Measurements from ENCODE around the gene ADGRV1.

The ADGRV1 gene

GRCh38 chr5:90747175-90747574 lies 188.6 kb downstream of the ADGRV1 start:
- Histone ChIP-seq H3K79me2 (ENCODE audit: insufficient read depth, low read length) (no peaks in the 10 kb centered on the region), H3K9me3 (ENCODE audit: insufficient read depth, low read length) (no peaks in the 10 kb centered on the region), H3K4me3 (ENCODE audit: insufficient read depth, low read length, poor library complexity, severe bottlenecking) (no peak overlapping the region), H4K20me1 (ENCODE audit: low read depth, low read length) (no peaks in the 10 kb centered on the region), H3F3A (ENCODE audit: insufficient read depth) (no peaks in the 10 kb centered on the region), H3K27me3 (ENCODE audit: low read length) (no peaks in the 10 kb centered on the region), H3K9ac (ENCODE audit: low read length) (no peak overlapping the region), H3K27ac (ENCODE audit: low read depth, low read length) (no peak overlapping the region), H3K36me3 (ENCODE audit: low read length) (no peaks in the 10 kb centered on the region), H2AFZ (ENCODE audit: low read depth, low read length, severe bottlenecking) (no peak overlapping the region), H3K4me2 (ENCODE audit: low read depth, low read length, poor library complexity, severe bottlenecking) (no peak overlapping the region), H3K9me2 (replicated peaks; ENCODE audit: insufficient read depth, low read length) (no peaks in the 10 kb centered on the region)
- TF ChIP-seq CTCF (IDR thresholded peaks at IDR 0.05; ENCODE audit: insufficient read depth, low read length, poor library complexity, severe bottlenecking): no peak
- no peak for TF ChIP-seq EZH2phosphoT487 (conservative IDR thresholded peaks at IDR 0.05; ENCODE audit: low read length)

GRCh38 chr5:90747693-90748092 lies 189.1 kb downstream of the ADGRV1 start:
- Histone ChIP-seq H4K20me1 (ENCODE audit: low read depth, low read length) (no peaks in the 10 kb centered on the region), H3F3A (ENCODE audit: insufficient read depth) (no peaks in the 10 kb centered on the region), H3K9me3 (ENCODE audit: insufficient read depth, low read length) (no peaks in the 10 kb centered on the region), H3K9ac (ENCODE audit: low read length) (no peak overlapping the region), H3K36me3 (ENCODE audit: low read length) (no peaks in the 10 kb centered on the region), H3K79me2 (ENCODE audit: insufficient read depth, low read length) (no peaks in the 10 kb centered on the region), H3K27me3 (ENCODE audit: low read length) (no peaks in the 10 kb centered on the region), H3K9me2 (replicated peaks; ENCODE audit: insufficient read depth, low read length) (no peaks in the 10 kb centered on the region), H3K27ac (ENCODE audit: low read depth, low read length) (no peak overlapping the region), H2AFZ (ENCODE audit: low read depth, low read length, severe bottlenecking) (no peak overlapping the region), H3K4me2 (ENCODE audit: low read depth, low read length, poor library complexity, severe bottlenecking) (no peak overlapping the region), H3K4me3 (ENCODE audit: insufficient read depth, low read length, poor library complexity, severe bottlenecking) (no peak overlapping the region)
- TF ChIP-seq CTCF (IDR thresholded peaks at IDR 0.05; ENCODE audit: insufficient read depth, low read length, poor library complexity, severe bottlenecking) (no peak), EZH2phosphoT487 (conservative IDR thresholded peaks at IDR 0.05; ENCODE audit: low read length) (no peak)

GRCh38 chr5:90759119-90759518 lies 200.5 kb downstream of the ADGRV1 start:
- H3K27me3 ChIP-seq (ENCODE audit: low read length): no peaks in the 10 kb centered on the region
- H3F3A ChIP-seq (ENCODE audit: insufficient read depth): no peaks in the 10 kb centered on the region
- H3K36me3 ChIP-seq (ENCODE audit: low read length): no peaks in the 10 kb centered on the region
- H3K79me2 ChIP-seq (ENCODE audit: insufficient read depth, low read length): no peaks in the 10 kb centered on the region
- no peak overlapping the region for H2AFZ ChIP-seq (ENCODE audit: low read depth, low read length, severe bottlenecking)
- TF ChIP-seq CTCF (IDR thresholded peaks at IDR 0.05; ENCODE audit: insufficient read depth, low read length, poor library complexity, severe bottlenecking) (no peak), EZH2phosphoT487 (conservative IDR thresholded peaks at IDR 0.05; ENCODE audit: low read length) (no peak)
- H3K9me2 ChIP-seq (replicated peaks; ENCODE audit: insufficient read depth, low read length): no peaks in the 10 kb centered on the region
- no peaks in the 10 kb centered on the region for H4K20me1 ChIP-seq (ENCODE audit: low read depth, low read length)
- H3K4me3 ChIP-seq (ENCODE audit: insufficient read depth, low read length, poor library complexity, severe bottlenecking): no peak overlapping the region
- no peak overlapping the region for H3K9ac ChIP-seq (ENCODE audit: low read length)
- no peak overlapping the region for H3K4me2 ChIP-seq (ENCODE audit: low read depth, low read length, poor library complexity, severe bottlenecking)
- no peaks in the 10 kb centered on the region for H3K9me3 ChIP-seq (ENCODE audit: insufficient read depth, low read length)
- no peak overlapping the region for H3K27ac ChIP-seq (ENCODE audit: low read depth, low read length)

Data from SU-DHL-6 (cell line).